K562 (cell line): ENCODE measurements around the gene OTOG. TPM values are rescaled to one million over a fixed set of nuclear protein-coding genes. Genes with fewer than 3 reads are reported as not detected.

Experiments used
- ATAC-seq: fragments of 200-7000 bp; cut with Tn5 transposase; 3 replicates; pipeline ENCODE4 v1.9.1; 2020; ENCODE audit warnings: moderate library complexity
- BruUV-seq: library from RNA; stranded (reverse); fragments of 400-500 nt; replicated peaks from 2 replicates; lab custom pipeline; 2021; lab: Mats Ljungman, UMichigan
- CTCF ChIA-PET: fragments of 300-600 bp; formaldehyde crosslinking; extraction: SDS; loops from one replicate; lab custom pipeline; 2021; ENCODE audit warnings: low intra/inter-chr PET ratio; lab: Yijun Ruan, JAX
- POLR2A ChIA-PET: fragments of 300-600, 350-650 bp; sonication (Branson Sonifier 250); formaldehyde crosslinking; extraction: SDS; loops from one replicate; lab custom pipeline; 2021; ENCODE audit warnings: antibody characterized with exemption, inconsistent platforms; lab: Yijun Ruan, JAX
- DNase-seq, 4 experiments: peaks; one replicate each; pipeline versions ENCODE4 v3.0.0 to v3.0.0-alpha.2; 2011 to 2018; ENCODE audit warnings: low spot score in 3 of 4, mixed read lengths in 3 of 4; ENCODE audit errors: extremely low read depth in 1 of 4
- FAIRE-seq: peaks from 2 replicates; lab custom pipeline; 2011; peaks lifted over from hg19 to GRCh38; lab: Jason Lieb, UNC
- H2AFZ ChIP-seq: 2 replicates; pipeline ENCODE4 v1.6.0; 2011; ENCODE audit warnings: low read depth, low read length, control low read depth, inconsistent platforms
- H3K27ac ChIP-seq: fragments of 200-600 bp; 3 replicates; pipeline ENCODE4 v1.8.0; 2011; ENCODE audit warnings: low read depth, mild to moderate bottlenecking, control low read depth, inconsistent platforms, low read length, moderate library complexity, mixed read lengths; ENCODE audit errors: extremely low read depth
- H3K27me3 ChIP-seq, 2 experiments: fragments of 300-600 bp in 1 of 2; 2 replicates in 1 of 2; 3 replicates in 1 of 2; pipeline versions ENCODE4 v1.6.0 to v1.8.0; 2011; ENCODE audit warnings: inconsistent platforms in 2 of 2, low read length in 2 of 2, mild to moderate bottlenecking in 1 of 2, mixed read lengths in 1 of 2, moderate library complexity in 1 of 2; ENCODE audit not compliant: control insufficient read depth in 2 of 2, insufficient read depth in 2 of 2
- H3K36me3 ChIP-seq: fragments of 300-600 bp; 3 replicates; pipeline ENCODE4 v1.8.0; 2011; ENCODE audit warnings: mild to moderate bottlenecking, low read length, inconsistent platforms; ENCODE audit not compliant: control insufficient read depth, insufficient read depth
- H3K4me1 ChIP-seq, 2 experiments: fragments of 200-600 bp in 1 of 2; replicated peaks in 1 of 2; 2 replicates in 1 of 2; 3 replicates in 1 of 2; pipeline versions ENCODE4 v1.5.1 to v1.8.0; 2011; ENCODE audit warnings: inconsistent platforms in 2 of 2, low read length in 2 of 2, mild to moderate bottlenecking in 1 of 2, mixed read lengths in 1 of 2, moderate library complexity in 1 of 2; ENCODE audit not compliant: control insufficient read depth in 2 of 2, insufficient read depth in 2 of 2
- H3K4me2 ChIP-seq: 2 replicates; pipeline ENCODE4 v1.6.1; 2011; ENCODE audit warnings: low read length, control low read depth, inconsistent platforms, mixed read lengths; ENCODE audit not compliant: insufficient read depth
- H3K4me3 ChIP-seq: fragments of 200-600 bp; sonication (generic), shearing (Covaris generic); 2 replicates; pipeline ENCODE4 v1.5.1; 2016; ENCODE audit warnings: control low read depth, inconsistent platforms
- H3K79me2 ChIP-seq: fragments of 200-600 bp; 3 replicates; pipeline ENCODE4 v1.8.0; 2011; ENCODE audit warnings: low read length, inconsistent platforms; ENCODE audit not compliant: control insufficient read depth, insufficient read depth
- H3K9ac ChIP-seq, 2 experiments: 2 replicates each; pipeline versions ENCODE4 v1.6.0 to v1.6.1; 2011; ENCODE audit warnings: low read depth in 2 of 2, low read length in 2 of 2, control low read depth in 1 of 2, inconsistent platforms in 1 of 2, mild to moderate bottlenecking in 1 of 2, mixed read lengths in 1 of 2; ENCODE audit not compliant: insufficient read depth in 1 of 2
- H3K9me1 ChIP-seq: one replicate; pipeline ENCODE4 v1.6.0; 2011; ENCODE audit warnings: inconsistent platforms, mild to moderate bottlenecking, low read length, moderate library complexity; ENCODE audit not compliant: control insufficient read depth, insufficient read depth
- H3K9me3 ChIP-seq: replicated peaks from 2 replicates; pipeline ENCODE4 v1.5.1; 2011; ENCODE audit warnings: low read depth, low read length, inconsistent platforms; ENCODE audit not compliant: control insufficient read depth, insufficient read depth
- H4K20me1 ChIP-seq: replicated peaks from 2 replicates; pipeline ENCODE4 v1.6.1; 2011; ENCODE audit warnings: low read length, inconsistent platforms, mixed read lengths; ENCODE audit not compliant: control insufficient read depth, insufficient read depth
- EGR1 ChIP-seq: fragments of 450-650 bp; conservative IDR thresholded peaks from 2 replicates; pipeline ENCODE4 v1.6.1; 2017; ENCODE audit warnings: mild to moderate bottlenecking
- FOS ChIP-seq: IDR thresholded peaks from 3 replicates; pipeline ENCODE4 v1.6.1; 2011; ENCODE audit not compliant: insufficient read length; ENCODE audit errors: extremely low read depth
- RBM25 ChIP-seq: fragments of 200-400 bp; formaldehyde crosslinking; IDR thresholded peaks from 2 replicates; pipeline ENCODE4 v1.6.1; 2018; ENCODE audit warnings: low read length, low read depth, moderate library complexity; ENCODE audit not compliant: severe bottlenecking
- WGBS: fragments of 100-300 bp; shearing (Covaris generic); methylation state at CpG from one replicate; pipeline ENCODE4 v1.1.6; 2016; ENCODE audit warnings: low coverage, mixed read lengths; ENCODE audit not compliant: insufficient coverage; ENCODE audit errors: missing lambda C conversion rate; 5-methylcytosine and 5-hydroxymethylcytosine counted together
- in situ Hi-C: fragments of 300-500 bp; cut with MboI; formaldehyde crosslinking; loops from 4 replicates; pipeline ENCODE4 v1.15.0; 2018; ENCODE audit warnings: inconsistent platforms, mixed read lengths
- intact Hi-C: fragments of 100-400 bp; cut with micrococcal nuclease; formaldehyde crosslinking; loops from 2 replicates; pipeline ENCODE4 v1.14.2; 2022
- polyA plus RNA-seq, 8 experiments: library from polyadenylated mRNA; depleted of rRNA in 4 of 8; stranded (reverse) in 5 of 8; unstranded in 3 of 8; fragments of >200 nt; fragmentation: Nextera tagmentation in 2 of 8; fragmentation: Illumina TruSeq in 1 of 8; extraction: Ambion mirVana in 2 of 8; extraction: Trizol in 1 of 8; gene quantifications; 2 replicates each; pipeline versions ENCODE4 v1.2.1 to v1.2.3, GENCODE V29; 2011 to 2014; ENCODE audit warnings: inconsistent platforms in 1 of 8, missing spikeins in 1 of 8
- total RNA-seq, 7 experiments: library from RNA; depleted of rRNA in 6 of 7; stranded (reverse); fragments of >200 nt in 6 of 7; fragmentation: Illumina TruSeq in 2 of 7; extraction: Trizol in 2 of 7; gene quantifications; 2 replicates each; pipeline versions ENCODE4 v1.2.1 to v1.2.3, GENCODE V29; 2011 to 2021; ENCODE audit warnings: low replicate concordance in 1 of 7
- TF ChIP-seq, protein P1 (sequence below): fragments of 200-800 bp; sonication (Bioruptor generic); IDR thresholded peaks from 2 replicates; pipeline ENCODE4 v1.6.1; 2017; ENCODE audit warnings: missing genetic modification characterization, missing compliant biosample characterization
- TF ChIP-seq, protein P2 (sequence below), 3 experiments: IDR thresholded peaks in 2 of 3; conservative IDR thresholded peaks in 1 of 3; 2 replicates each; pipeline ENCODE4 v1.5.1; 2011 to 2012; ENCODE audit warnings: low read length in 3 of 3, mild to moderate bottlenecking in 3 of 3, control low read depth in 2 of 3, improper control_type of control experiment in 1 of 3, inconsistent platforms in 1 of 3, low read depth in 1 of 3, mixed read lengths in 1 of 3, moderate library complexity in 1 of 3; ENCODE audit not compliant: insufficient read depth in 2 of 3
- TF ChIP-seq, protein P3 (sequence below): IDR thresholded peaks from 2 replicates; pipeline ENCODE4 v1.6.1; 2011; ENCODE audit warnings: borderline replicate concordance, low read depth, mild to moderate bottlenecking, moderate library complexity, low read length; ENCODE audit not compliant: insufficient read depth, poor library complexity, severe bottlenecking

OTOG gene
- total and polyA plus RNA-seq, 9 of the 15 experiments (the other 6 are each of a cell fraction or from before 2014, with no cell fraction given), result not detected

DNA sequence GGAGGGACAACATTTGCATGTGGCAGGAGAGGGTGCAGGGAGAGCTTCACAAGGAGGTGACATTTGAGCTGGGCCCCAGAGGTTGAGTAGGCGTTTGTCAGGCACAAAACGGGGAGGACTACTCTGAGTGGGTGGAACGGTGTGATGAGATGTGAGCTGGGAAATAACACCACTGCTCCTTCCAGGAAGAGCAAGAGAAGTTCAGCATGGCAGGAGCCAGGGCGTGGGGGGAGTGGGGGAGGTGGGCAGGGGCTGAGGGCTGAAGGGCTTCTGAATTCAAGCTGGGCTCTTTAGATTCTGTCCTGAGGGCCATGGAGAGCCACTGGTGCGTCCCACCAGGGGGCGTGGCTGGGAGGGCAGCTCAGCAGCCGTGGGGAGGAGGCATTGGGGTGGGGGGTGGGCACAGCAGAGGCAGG is 54.2 kb downstream of the OTOG start:
- H3K36me3 ChIP-seq, result no peaks in the 10 kb centered on the region
- peaks cover 7% of the 10 kb centered on the region for H4K20me1 ChIP-seq
- DNase-seq (peak; percentile 31 to 45 (median 42)), FAIRE-seq (no peak), ATAC-seq (peak; percentile 53)
- no peak overlapping the region for H3K4me3 ChIP-seq
- no peak for TF ChIP-seq FOS
- TF ChIP-seq, protein P1, sequence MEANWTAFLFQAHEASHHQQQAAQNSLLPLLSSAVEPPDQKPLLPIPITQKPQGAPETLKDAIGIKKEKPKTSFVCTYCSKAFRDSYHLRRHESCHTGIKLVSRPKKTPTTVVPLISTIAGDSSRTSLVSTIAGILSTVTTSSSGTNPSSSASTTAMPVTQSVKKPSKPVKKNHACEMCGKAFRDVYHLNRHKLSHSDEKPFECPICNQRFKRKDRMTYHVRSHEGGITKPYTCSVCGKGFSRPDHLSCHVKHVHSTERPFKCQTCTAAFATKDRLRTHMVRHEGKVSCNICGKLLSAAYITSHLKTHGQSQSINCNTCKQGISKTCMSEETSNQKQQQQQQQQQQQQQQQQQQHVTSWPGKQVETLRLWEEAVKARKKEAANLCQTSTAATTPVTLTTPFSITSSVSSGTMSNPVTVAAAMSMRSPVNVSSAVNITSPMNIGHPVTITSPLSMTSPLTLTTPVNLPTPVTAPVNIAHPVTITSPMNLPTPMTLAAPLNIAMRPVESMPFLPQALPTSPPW (CRISPR knock-in tag), result peak; percentile 30; the same call in 1 of the 2 replicates
- TF ChIP-seq, protein P2, sequence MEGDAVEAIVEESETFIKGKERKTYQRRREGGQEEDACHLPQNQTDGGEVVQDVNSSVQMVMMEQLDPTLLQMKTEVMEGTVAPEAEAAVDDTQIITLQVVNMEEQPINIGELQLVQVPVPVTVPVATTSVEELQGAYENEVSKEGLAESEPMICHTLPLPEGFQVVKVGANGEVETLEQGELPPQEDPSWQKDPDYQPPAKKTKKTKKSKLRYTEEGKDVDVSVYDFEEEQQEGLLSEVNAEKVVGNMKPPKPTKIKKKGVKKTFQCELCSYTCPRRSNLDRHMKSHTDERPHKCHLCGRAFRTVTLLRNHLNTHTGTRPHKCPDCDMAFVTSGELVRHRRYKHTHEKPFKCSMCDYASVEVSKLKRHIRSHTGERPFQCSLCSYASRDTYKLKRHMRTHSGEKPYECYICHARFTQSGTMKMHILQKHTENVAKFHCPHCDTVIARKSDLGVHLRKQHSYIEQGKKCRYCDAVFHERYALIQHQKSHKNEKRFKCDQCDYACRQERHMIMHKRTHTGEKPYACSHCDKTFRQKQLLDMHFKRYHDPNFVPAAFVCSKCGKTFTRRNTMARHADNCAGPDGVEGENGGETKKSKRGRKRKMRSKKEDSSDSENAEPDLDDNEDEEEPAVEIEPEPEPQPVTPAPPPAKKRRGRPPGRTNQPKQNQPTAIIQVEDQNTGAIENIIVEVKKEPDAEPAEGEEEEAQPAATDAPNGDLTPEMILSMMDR (IDR thresholded peaks at IDR 0.05 in 2 of 3, conservative IDR thresholded peaks at IDR 0.05 in 1 of 3; ENCODE audit: insufficient read depth in 2 of 3, low read depth in 1 of 3, low read length in 3 of 3), result peak in 2 of 3 experiments; percentile 24 to 35; a peak in 2 of 6 replicates
- no peak for TF ChIP-seq RBM25
- TF ChIP-seq EGR1, result peak; percentile 58
- TF ChIP-seq, protein P3, sequence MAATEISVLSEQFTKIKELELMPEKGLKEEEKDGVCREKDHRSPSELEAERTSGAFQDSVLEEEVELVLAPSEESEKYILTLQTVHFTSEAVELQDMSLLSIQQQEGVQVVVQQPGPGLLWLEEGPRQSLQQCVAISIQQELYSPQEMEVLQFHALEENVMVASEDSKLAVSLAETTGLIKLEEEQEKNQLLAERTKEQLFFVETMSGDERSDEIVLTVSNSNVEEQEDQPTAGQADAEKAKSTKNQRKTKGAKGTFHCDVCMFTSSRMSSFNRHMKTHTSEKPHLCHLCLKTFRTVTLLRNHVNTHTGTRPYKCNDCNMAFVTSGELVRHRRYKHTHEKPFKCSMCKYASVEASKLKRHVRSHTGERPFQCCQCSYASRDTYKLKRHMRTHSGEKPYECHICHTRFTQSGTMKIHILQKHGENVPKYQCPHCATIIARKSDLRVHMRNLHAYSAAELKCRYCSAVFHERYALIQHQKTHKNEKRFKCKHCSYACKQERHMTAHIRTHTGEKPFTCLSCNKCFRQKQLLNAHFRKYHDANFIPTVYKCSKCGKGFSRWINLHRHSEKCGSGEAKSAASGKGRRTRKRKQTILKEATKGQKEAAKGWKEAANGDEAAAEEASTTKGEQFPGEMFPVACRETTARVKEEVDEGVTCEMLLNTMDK, result peak; percentile 44
- no peak overlapping the region for H3K27ac ChIP-seq
- BruUV-seq, result no TSS peak
- POLR2A ChIA-PET, result interaction anchor here (1.6 kb wide), 1 partner anchor 15 kb away, joined by 4 read pairs; no protein-coding TSS in a partner anchor
- H3K9me1 ChIP-seq, result no peaks in the 10 kb centered on the region
- H3K9me3 ChIP-seq, result no peaks in the 10 kb centered on the region
- no peak overlapping the region for H3K4me2 ChIP-seq
- intact Hi-C loops, result no loop called here
- WGBS, result 1% methylated on average over 6 of the region's 7 CpGs
- in situ Hi-C loops, result loop anchor here (10.0 kb wide), 1 partner anchor 124 kb away; no protein-coding TSS in a partner anchor
- no peaks in the 10 kb centered on the region for H3K4me1 ChIP-seq
- H3K79me2 ChIP-seq, result no peaks in the 10 kb centered on the region
- H3K27me3 ChIP-seq, result peaks cover 0 to 27% of the 10 kb centered on the region in 2 experiments; a peak in 3 of 5 replicates
- no peak overlapping the region for H2AFZ ChIP-seq
- no peak overlapping the region for H3K9ac ChIP-seq
- CTCF ChIA-PET, result interaction anchor here (0.6 to 1.0 kb wide), 2 partner anchors 160 to 378 kb away, joined by 3 read pairs; no protein-coding TSS in a partner anchor
